GM18861 (cell line): Measurements from ENCODE around the gene WDR7.

Source experiments
- ATAC-seq: cut with Tn5 transposase; IDR thresholded peaks from one replicate; pipeline ENCODE4 v1.9.1; 2021; ENCODE audit not compliant: unreplicated experiment

Gene WDR7

DNA sequence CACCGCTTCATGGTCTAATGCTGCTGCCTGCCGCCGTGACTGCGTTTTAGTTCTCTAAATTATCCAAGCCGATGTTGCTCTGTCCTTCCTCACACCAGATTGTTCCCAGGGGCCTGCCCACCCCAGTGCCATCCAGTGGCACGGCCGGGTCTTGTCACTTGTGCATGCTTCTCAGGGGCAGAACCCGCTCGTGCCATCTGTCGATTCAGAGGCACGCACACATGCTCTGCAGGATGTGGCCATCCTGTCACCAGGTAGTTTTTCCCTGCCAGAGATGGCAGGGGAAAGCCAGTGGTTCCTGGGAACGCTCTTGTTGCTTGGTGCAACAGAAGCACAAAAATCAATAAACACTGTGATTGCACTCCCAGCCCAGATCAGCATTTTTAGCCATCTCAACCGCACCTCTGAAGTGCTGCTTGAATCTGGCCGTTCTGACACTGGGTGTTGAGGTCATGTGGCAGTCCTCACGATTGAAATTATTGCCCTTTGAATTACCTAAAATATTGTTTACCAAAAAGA, 376.1 kb downstream of the WDR7 start:
- ATAC-seq = no peak

DNA sequence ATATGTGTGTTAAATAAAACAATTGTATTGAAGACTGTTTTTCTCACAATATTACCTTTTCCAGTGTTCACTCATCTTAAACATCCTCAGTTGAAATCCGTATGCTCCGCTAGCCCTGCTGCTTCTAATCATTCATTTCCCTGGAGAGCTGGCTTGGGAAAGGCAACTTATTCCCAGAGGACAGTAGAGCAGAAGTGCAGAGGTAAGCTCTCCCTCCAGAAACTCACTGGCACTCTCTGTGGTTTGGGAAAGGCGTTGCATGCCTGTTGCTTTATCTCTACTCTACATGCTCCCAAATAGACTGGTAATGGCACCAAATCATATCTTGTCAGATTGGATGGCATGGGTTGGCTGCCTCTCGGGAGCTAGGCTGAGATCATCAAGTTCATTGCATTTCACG, 378.6 kb downstream of the WDR7 start:
- no peak for ATAC-seq

DNA sequence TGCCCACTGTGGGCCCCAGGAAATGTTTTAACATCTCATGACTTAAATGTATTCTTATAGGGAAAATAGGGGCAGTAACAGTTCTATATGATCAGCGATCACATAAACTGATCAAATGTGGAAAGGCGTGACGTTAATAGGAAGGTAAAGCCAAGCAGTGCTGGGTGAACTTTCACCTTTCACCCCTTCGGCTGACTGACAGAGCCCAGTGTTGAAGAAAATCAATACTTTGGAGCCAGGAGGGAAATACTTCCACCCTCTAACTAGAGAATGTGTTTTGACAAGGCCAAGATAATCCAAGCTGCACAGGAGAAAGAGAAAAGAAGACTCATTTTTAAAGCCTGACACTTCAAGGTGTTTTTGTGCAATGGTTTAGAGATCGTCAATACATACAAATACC, 379.3 kb downstream of the WDR7 start:
- no peak for ATAC-seq

DNA sequence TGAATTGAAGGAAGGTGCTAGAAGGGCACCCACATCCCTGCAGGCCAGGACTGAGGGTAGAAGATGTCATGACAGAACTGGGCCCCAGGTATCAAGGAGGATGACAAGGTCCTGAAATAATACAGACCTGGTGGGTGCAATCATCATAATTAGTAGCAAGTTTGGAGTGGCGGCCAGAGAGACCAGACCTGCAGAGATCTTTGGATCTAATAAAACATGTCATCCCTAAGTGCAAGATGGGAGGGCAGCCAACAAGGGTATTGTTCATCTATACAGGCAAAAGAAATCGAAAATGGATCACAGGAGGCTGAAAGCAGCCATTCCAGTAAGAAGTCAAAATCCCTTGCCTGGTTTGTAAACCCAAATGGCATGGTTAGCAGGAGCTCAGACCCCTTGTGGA, 384.4 kb downstream of the WDR7 start:
- ATAC-seq = no peak

DNA sequence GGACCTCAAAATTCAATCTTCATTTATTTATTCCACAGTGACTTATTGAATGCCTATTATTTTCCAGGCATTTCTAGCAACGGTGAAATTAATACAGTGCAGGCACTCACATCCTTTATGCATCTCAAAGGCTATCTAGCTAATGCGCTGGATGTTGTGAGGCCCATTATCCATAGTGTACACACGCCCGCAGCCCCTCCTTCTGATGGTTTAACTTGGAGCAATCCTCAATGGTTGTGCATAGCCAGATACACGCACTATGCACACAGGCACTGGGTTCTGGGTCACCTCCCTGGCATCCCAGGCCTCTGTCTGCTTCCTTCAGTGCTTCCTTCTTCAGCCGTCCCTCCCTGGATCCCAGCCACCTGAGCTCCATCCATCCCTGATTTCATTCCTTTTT, 387.2 kb downstream of the WDR7 start:
- ATAC-seq = no peak

DNA sequence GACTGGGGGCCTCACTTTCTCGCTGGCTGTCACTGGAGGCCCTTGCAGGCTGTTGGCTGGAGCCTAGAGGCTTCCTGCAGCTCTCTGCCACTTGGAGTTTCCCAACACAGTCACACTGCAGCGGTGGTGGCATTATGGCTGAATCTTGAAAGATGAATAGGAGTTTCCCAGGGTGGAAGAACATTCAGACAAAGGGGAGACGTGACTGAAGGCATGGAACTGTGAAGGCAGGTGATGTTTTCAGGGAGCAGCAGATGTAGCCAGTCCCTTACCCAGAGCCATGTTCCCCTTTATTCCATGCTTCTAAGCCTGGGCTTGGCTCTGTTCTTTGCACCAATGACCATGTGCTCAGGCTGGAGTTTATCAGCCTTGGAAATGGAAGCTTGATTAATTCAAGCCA, 389.0 kb downstream of the WDR7 start:
- no peak for ATAC-seq

DNA sequence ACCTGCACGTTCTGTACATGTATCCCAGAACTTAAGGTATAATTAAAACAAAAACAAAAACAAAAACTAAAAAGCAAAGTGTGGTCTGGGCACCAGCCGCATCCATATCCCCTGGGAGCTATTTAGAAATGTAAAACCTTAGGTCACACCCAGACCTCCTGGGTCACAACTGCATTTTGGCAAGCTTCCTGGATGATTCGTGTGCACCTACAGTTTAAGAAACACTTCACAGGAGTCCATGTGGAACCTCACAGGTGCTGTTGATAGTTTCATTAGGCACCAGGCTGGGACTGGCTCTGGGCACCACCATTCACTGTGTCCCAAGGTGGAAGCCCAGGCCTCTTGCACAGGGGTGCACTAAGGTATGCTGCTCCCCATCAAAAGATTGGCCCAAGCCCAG, 392.1 kb downstream of the WDR7 start:
- ATAC-seq = no peak

DNA sequence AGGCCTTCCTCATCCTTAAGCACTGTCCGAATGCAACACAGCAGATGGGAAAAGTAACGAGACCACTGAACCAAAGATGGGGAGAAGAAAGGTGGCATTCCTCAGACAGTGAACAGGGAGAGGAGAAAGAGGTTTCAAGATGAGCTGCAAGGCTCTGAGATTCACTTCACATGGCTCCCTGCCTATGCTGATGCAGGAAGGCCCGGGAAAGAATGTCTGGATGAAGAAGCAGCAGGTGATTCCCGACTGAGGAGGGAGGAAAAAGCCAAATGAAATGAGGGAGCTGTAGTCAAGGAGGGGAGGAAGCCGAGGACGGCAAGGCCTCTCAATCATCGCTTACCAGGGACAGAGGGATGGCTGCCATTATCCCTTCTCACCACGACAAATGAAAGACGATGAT, 397.2 kb downstream of the WDR7 start:
- no peak for ATAC-seq

DNA sequence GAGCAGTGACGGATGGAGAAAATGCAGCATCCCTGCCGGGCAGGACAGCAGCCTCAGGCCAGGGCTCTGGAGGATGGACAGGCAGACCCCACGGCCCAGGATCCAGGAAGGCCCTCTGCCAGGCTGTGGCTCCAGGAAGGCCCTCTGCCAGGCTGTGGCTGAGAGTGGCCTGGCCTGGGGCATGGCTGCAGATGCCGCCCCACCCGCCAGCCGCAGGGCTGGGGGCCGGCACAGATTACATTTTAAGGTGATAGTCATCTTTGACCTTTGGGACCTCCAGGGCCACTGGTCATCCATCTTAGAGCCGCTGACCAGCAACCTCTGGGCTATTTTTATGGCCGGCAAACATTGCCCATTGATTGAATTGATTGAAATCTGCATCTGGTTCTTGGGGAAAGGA, 397.7 kb downstream of the WDR7 start:
- ATAC-seq = no peak

DNA sequence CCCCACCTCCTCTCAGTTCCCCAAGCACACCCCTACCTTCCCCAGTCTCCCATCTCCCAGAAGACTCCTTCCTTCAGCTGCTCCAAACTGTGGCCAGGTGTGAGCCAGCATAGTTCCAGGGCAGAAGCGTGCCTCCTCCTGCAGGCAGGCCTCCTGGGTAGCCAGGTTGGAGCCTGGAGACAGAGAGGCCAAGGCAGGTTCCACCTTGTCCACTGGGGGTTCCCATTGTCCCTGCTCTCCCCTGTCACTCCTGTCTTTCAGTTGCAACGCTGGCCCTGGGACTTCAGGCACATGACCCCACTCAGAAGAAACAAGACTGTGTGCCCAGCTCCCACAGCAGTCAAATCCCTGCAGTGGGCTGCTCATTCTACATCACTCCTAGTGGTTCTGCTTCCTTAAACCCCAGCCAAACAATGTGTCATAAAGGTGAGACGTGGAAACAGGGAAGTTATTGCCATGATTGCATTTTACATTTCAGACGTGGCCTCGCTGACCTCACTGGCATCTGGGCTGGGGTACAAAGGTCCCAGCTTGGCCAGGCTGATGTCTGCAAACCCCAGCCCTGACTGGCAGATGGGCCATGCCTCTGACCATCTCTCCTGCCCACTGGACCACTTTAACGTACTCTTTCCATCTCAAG, 399.3 kb downstream of the WDR7 start:
- no peak for ATAC-seq

DNA sequence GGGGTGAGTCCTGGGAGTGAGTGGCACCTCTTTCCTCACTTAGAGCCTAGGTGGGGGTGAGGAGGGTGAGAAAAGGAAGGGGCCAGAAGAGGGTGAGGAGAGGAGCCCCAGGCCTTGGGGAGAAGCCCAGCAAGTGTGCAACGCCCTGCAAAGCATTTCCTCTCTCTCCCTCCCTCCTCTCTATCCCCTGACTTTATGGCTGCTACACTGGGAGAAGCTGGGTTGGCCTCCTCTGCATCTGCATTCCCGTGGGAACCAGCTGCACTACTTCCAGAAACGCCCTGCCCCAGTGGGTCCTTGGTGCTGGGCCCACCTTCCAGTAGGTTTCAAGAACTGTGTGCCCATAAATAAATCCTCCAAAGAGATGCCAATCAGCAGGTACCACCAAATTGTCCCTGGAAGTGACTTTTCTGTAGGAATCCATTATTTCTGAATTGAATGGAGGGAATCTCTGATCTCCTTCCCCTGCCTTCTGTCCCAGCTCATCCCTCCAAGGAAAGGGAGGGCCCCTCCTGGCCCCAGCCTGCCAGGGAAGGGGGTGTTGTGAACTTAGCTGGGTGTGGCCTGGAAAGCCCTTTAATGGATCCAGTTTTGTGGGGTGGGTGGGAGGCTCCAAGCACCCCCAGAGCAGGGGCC, 400.0 kb downstream of the WDR7 start:
- ATAC-seq = no peak

DNA sequence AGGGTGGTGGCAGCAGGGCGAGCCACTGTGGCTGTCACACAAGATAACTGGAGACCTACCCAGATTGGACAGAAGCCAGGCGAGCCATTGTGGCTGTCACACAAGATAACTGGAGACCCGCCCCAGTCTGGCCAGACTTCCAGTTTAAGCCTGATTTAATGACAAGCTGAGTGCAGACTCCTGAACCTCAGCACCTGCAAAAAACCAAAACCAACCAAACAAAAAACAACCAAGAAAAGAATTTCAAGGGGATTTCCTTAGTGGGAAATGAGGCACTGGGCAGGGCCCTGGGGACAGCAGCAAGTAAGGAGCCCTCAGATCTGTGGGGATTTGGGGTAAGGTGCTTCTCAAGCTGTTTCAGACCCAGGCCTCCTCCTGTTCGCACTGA, 400.5 kb downstream of the WDR7 start:
- ATAC-seq = peak; percentile 58

DNA sequence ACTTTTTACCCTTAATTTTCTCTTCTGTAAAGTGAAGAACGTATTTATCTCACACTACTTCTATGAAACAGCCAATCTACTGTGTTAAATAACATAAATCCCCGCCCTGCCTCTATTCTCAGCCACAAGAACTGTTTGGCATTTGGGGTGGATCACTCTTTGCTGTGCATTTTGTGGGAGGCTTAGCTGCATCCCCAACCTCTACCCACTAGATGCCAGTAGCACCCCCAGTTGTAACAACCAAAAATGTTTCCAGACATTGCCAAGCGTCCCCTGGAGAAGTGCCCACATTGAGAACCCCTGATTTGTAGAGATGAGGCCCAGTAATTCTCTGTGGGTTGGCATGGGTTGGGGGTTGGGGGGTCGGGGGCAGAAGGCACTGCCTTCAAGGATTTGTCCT, 401.0 kb downstream of the WDR7 start:
- ATAC-seq = peak; percentile 40

DNA sequence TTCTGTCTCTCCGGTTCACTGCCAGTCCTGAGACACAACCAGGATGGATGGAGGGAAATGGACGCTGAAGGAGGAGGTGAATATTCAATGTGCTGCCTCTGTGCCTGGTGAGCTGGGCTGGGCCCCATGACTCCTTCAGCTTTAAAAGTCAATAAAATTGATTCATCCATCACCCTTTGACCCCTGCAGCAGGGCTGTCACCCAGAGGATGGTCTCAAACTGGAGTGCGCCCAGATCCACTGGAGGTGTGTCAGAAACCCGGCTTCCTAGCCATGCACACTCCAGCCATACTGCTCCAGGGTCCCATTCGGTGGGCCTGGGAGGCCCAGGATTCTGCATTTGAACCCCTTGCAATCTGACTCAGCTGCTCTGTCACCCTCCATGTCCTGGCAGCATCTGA, 401.6 kb downstream of the WDR7 start:
- ATAC-seq = no peak

DNA sequence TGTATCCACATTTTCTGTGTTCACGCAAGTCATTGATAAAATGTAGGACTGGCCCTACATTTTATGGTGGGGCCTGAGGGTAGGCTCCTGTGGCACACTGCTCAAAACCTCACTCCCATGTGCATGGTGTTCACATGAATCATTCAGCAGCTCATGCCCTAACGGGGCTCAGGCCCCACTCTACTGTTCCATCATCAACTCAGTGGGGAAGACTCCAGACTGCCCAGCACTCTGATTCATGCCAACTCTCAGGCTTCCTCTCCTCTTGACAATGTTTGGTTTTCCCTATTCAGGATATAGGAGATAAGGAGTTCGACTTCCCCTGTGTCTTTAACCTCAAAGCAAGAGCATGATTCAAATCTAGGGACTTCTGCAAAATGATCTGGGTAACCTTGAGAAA, 403.7 kb downstream of the WDR7 start:
- no peak for ATAC-seq

DNA sequence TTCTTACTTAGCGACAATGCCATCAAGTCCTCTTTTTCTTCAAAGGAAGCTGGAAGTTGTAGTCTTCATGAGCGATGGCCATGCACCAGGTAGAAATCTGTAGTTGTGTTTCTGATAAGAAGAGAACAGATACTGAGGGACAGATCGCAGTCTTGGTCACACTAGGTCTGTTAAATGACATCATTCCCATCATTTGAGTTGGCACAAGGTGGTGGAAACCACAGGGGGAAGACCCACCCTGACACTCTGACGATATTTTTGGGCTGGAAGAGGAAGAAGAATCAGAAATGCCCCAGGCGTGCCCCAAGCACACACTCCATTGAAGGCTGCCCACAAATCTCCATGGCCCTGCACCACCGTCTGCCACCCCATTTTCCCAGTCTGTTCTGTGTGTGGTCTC, 406.7 kb downstream of the WDR7 start:
- ATAC-seq = peak; percentile 82

DNA sequence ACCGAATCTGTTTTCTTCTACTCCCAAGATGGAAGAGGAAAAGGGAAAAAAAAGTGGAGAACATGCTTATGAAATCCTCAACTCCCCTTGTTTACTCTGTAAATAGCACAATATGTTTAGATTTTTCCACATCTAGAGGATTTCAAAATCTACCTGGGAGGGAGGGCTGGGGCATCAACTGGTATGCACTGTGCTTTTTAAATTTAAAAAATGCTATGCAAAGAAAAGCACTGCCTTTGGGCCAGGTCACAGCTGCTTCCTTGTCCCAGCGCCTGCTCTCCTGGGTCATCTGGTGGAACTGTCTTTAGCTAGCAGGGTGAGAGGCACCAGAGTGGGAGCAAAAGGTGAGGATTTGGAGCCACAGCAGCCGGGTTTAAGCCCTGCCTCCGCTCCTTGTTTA, 407.6 kb downstream of the WDR7 start:
- no peak for ATAC-seq

DNA sequence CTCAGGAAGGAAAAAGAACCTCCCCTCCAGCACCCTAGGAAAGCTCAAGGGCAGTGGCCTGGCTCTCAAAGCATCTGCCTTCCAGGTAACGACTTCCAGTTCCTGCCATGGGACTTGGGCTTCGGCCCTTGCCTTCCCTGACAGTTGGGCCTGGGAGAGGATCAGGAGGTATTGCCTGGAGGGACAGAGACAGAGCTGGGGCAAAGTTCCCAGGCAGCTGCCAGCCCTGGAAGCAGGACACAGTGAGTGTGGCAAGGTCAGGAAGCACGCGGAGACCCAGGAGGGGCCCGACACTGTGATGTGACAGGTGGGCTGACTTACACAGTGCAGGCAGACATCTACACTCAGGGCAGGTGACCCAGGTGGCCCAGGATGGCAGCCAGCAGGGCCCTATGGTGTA, 408.2 kb downstream of the WDR7 start:
- ATAC-seq = no peak

DNA sequence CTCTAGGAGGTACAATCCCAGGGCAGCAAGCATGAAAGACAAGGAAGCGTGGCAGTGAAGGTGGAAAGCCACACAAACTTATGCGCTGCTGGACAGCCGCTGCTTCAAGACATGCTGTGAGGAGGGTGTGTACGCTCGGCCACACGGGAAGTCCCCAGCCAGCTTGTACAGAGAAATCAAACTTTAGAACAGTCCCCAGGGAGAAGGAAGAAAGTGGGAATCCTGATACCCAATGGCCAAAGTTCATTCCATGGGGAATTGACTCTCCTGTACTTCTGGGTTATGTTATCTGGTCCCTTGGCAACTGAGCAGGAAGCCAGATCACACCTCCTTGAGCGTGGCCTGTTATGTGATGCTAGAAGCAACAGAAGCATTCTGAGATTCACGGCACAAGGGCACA, 409.7 kb downstream of the WDR7 start:
- no peak for ATAC-seq

DNA sequence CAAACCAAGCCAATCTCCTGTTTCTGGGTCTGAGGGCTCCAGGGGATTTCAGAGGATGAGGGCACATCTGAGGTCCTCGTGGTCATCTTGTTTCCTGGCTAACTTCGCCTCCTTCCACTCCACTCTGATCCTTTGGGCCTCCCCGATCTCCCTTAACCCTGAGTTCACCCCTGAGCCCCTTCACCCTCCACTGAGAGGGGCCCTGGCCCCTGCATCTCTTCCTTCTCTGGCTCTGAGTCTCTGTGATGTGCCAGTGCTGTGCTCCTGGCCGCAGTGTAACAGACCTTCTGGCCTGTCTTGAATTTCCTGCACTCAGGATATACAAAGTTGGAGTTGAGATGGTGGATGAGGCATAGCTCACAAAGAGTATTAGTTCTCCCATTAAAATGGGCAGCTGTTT, 411.0 kb downstream of the WDR7 start:
- no peak for ATAC-seq

DNA sequence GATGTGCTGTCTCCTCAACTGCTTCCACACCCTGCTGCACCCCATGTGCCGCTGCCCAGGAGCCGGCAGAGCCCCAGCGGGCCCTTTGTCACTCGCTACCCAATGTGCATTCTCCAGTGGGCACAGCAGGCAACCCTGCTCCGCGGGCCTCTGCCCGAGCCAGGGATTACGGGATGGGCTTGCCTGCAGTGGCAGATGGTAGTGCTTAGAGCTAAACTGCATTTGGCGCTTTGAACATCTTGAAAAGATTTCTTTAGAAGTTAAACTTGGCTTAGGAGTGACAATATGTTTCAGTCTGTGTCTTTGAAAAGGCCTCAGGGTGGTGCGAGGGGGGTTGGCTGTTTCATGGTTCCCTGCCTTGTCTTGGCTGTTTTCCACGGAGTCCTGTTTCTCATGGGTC, 411.7 kb downstream of the WDR7 start:
- no peak for ATAC-seq

DNA sequence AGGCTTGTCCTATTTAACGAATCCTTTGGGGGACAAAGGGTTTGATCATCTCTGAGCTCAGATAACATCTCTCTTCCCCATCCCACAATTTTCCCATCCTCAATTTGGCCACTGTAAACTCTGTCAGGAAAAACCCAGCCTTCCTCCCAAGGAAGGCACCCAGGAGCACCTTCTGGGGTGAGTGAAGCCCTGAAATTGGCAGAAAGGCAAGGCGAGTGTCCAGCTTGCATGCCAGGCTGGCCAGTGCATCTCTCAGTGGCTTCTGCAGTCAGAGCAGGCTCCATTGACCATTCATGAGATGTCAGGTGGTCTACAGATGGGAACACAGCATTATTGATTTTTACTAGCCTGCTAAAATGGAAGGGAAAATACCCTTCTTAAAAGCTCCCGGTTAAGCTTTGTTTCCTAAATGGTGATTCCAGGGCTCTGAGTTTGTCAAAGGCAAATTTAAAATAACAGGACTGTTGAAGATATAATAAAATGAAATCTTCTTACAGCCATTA, 412.5 kb downstream of the WDR7 start:
- no peak for ATAC-seq
